Measurements from ENCODE around the gene CCL1.

CCL1 gene

DNA sequence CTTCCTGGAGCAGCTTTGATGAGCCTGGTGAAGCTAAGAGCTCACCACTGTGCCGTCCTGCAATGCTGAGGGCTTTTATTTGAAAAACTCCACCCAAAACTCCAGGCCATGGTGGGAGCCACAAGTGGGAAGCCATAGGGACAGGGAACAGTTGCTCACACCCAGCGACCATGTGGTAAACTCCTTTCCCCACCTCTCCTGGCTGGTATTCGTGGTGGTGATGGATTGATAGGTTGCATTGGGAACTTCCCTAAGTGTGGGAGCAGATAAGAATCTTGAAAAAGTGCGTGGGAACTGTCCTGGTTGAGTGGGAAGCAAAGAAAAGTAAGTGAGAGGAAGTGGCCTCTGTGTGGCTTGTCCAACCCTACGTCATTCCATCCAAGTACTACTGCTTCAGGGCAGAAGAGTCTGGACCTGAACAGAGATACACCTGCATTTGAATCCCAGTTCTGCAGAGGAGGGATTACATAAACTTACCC lies at the start of gene CCL1:
TSS of gene CCL1 (minus strand) at position 51 of the 479 bp plus-strand sequence. CDS start 72 bp downstream, outside the sequence.
- no peak for DNase-seq (ENCODE audit: low read depth)

GRCh38 chr17:34412534-34412933 lies 49.5 kb upstream of the CCL1 start:
- no peak for DNase-seq (ENCODE audit: low read depth)

GRCh38 chr17:34411646-34412421 lies 48.8 kb upstream of the CCL1 start:
- no peak for DNase-seq (ENCODE audit: low read depth)

- no peak for DNase-seq (ENCODE audit: low read depth)
Measured at GRCh38 chr17:34409352-34409751, 46.3 kb upstream of the CCL1 start.

GRCh38 chr17:34408439-34408838 lies 45.4 kb upstream of the CCL1 start:
- no peak for DNase-seq (ENCODE audit: low read depth)

GRCh38 chr17:34406226-34406625 lies 43.2 kb upstream of the CCL1 start:
- no peak for DNase-seq (ENCODE audit: low read depth)

- no peak for DNase-seq (ENCODE audit: low read depth)
Measured at GRCh38 chr17:34403006-34403405, 40.0 kb upstream of the CCL1 start.

- DNase-seq (ENCODE audit: low read depth) = no peak
Measured at GRCh38 chr17:34401165-34401564, 38.1 kb upstream of the CCL1 start.

DNA sequence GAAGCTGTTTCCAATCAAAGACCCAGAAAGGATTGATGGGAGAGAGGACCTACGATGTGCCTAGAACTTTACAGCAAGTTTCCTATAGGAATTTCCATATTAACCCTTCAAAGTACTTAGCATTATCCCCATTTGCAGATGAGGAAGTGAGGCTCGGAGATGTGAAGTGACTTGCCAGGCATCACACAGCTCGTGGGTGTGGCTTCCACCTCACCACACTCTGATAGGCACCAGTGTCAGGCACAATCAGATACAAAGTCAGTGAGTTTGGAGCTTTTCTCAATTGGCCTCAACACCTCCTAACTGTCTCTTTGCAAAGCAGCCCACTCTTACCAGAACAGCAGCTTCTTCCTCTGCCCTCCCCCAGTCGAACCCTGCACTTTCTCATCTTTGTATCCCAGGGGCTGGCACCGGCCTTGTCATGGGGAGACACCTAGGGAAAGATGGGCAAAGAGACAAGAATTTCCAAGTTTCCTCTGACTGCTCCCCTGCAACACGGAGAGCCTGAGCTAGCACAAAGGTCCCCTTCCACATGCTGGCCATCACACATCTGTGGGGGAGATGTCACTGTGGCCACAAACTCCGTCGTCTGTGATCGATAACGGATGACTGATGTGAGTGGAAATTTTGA lies 37.4 kb upstream of the CCL1 start:
- DNase-seq (ENCODE audit: low read depth) = no peak

- no peak for DNase-seq (ENCODE audit: low read depth)
Measured at GRCh38 chr17:34399725-34400124, 36.7 kb upstream of the CCL1 start.

- DNase-seq (ENCODE audit: low read depth) = no peak
Measured at GRCh38 chr17:34398990-34399389, 36.0 kb upstream of the CCL1 start.

DNA sequence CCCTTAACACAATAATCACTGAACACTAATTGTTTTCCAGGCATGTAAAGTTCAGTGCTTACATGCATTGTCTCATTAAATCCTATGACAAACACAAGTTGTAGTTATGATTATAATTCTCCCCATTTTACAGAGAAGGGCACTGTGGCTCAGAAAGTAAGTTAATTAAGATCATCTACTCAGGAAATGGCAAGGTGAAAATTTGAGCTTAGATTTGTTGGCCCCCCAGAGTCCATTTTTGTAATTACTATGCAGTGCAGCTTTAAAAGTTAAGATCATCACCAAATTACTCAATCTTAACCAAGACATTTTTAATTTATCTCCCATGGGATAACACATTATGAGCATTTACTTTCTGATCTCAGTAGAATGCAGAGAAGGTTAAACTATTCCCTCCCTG lies 34.2 kb upstream of the CCL1 start:
- DNase-seq (ENCODE audit: low read depth) = no peak

- DNase-seq (ENCODE audit: low read depth) = no peak
Measured at GRCh38 chr17:34393401-34393800, 30.4 kb upstream of the CCL1 start.

- no peak for DNase-seq (ENCODE audit: low read depth)
Measured at GRCh38 chr17:34391241-34391640, 28.2 kb upstream of the CCL1 start.

DNA sequence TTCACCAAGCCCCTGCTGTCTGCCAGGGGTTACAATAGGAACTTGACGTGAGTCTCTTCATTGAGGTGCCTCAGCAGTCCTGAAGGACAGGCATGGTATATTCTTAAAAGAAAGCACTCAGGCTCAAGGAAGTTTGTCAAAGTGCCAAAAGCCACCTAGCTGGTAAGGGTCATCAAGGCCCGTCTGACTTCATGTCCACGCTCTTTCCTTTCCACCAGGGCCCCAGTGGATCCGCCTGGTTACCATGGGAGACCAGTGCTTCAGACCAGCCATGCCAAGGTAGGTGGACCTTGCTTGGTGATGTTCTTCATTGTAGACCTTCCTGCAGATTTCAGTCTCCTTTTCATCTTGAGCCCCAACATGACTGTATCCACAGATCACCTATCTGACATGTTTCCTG lies 27.6 kb upstream of the CCL1 start:
- no peak for DNase-seq (ENCODE audit: low read depth)

- no peak for DNase-seq (ENCODE audit: low read depth)
Measured at GRCh38 chr17:34389126-34389750, 26.2 kb upstream of the CCL1 start.

DNA sequence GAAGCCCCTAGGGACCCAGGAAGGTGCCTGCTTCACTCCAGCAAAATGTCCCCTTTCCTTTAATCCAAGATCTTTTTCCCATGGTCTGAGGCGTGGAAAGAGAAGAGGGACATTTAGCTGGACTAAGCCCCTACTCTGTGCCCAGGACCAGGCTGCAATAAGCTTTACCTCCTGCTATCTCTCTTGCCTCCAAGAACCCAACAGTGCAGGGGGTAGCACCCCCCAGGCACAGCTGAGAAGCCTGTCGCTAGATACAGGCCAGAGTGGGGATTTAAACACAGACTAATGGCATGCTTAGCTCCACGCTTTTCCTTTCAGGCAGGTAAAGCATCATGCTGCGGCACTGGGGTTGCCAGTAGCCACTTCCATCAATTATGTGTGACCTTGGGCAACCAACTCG lies 24.5 kb upstream of the CCL1 start:
- DNase-seq (ENCODE audit: low read depth) = no peak

- no peak for DNase-seq (ENCODE audit: low read depth)
Measured at GRCh38 chr17:34386697-34387550, 23.9 kb upstream of the CCL1 start.

- DNase-seq (ENCODE audit: low read depth) = no peak
Measured at GRCh38 chr17:34386343-34386696, 23.3 kb upstream of the CCL1 start.

GRCh38 chr17:34384822-34385605 lies 22.0 kb upstream of the CCL1 start:
- DNase-seq (ENCODE audit: low read depth) = no peak

DNA sequence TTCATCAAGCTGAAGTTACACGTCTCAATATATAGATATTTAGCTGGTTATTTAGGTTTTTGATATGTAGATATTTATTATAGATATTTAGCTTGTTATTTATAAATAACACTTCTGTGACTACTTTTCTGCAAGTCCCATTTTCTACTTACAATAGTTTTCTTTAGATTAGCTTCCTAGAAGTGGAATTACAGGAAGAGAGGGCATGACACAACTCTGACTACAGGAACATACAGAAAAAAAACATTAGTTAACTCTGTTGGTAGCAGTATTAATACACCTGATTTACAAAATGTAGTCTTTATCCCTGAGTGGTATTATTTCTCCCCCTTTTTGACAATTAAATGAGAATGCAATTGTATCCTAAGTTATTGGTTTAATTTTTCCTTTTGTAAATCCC lies 21.2 kb upstream of the CCL1 start:
- DNase-seq (ENCODE audit: low read depth) = no peak

DNA sequence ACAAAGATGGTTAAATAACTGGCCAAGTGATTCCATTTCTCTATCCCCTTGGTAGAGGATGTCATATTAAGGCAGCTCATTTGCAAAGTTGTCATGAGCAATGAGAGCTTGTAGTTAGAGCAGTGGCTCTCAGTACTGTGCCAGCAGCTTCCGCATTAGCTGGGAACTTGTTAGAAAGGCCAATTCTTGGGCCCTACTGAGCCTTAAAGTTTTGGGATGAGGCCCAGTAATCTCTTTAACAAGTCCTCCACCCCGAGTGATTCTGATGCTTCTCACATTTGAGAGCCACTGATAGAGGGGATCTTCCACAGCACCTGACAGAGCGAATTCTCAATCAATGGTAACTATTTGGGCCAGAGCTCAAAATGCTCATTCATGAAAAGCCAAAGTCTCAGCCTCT lies 20.2 kb upstream of the CCL1 start:
- no peak for DNase-seq (ENCODE audit: low read depth)

All from stimulated activated CD8-positive, alpha-beta memory T cell treated with anti-CD3 and anti-CD28 coated beads, Interleukin-15, amount 100 ng/mL, for 1 hour (primary cell).